Neural cell (in vitro differentiated cells): ENCODE data around the gene WIZ. TPM values are rescaled to one million over a fixed set of nuclear protein-coding genes. Genes with fewer than 3 reads are reported as not detected.

ENCODE experiments used
- H2AFZ ChIP-seq: fragments of 200-600, 300-800 bp; sonication (generic), shearing (Covaris generic); 2 replicates; pipeline ENCODE4 v1.6.0; 2014; ENCODE audit warnings: low read depth, mild to moderate bottlenecking, antibody characterized with exemption, low read length, moderate library complexity
- H3F3A ChIP-seq: fragments of 200-600 bp; shearing (Covaris generic); 2 replicates; pipeline ENCODE4 v1.6.1; 2016; ENCODE audit warnings: mild to moderate bottlenecking, moderate library complexity, mixed read lengths, antibody characterized with exemption, low read length; ENCODE audit not compliant: insufficient read depth, poor library complexity, severe bottlenecking
- H3K27ac ChIP-seq: fragments of 200-600, 300-800 bp; sonication (generic), shearing (Covaris generic); 2 replicates; pipeline ENCODE4 v1.5.1; 2014; ENCODE audit warnings: mild to moderate bottlenecking, low read length, moderate library complexity
- H3K27me3 ChIP-seq: fragments of 300-800, 200-600 bp; sonication (generic), shearing (Covaris generic); 2 replicates; pipeline ENCODE4 v1.6.0; 2014; ENCODE audit warnings: mild to moderate bottlenecking, low read depth, low read length, moderate library complexity; ENCODE audit not compliant: insufficient read depth
- H3K36me3 ChIP-seq: fragments of 300-800, 200-600 bp; sonication (generic), shearing (Covaris generic); 2 replicates; pipeline ENCODE4 v1.5.1; 2014; ENCODE audit warnings: mild to moderate bottlenecking, antibody characterized with exemption, low read length, moderate library complexity; ENCODE audit not compliant: insufficient read depth
- H3K4me2 ChIP-seq: fragments of 300-800, 200-600 bp; sonication (generic), shearing (Covaris generic); 2 replicates; pipeline ENCODE4 v1.6.0; 2014; ENCODE audit warnings: mild to moderate bottlenecking, low read length
- H3K4me3 ChIP-seq: fragments of 300-800, 200-600 bp; sonication (generic), shearing (Covaris generic); 2 replicates; pipeline ENCODE4 v1.5.1; 2014; ENCODE audit warnings: mild to moderate bottlenecking, low read length, moderate library complexity
- H3K79me2 ChIP-seq: fragments of 200-600 bp; shearing (Covaris generic); replicated peaks from 2 replicates; pipeline ENCODE4 v1.6.0; 2014; ENCODE audit warnings: mild to moderate bottlenecking, low read length, moderate library complexity; ENCODE audit not compliant: insufficient read depth
- H3K9ac ChIP-seq: fragments of 300-800, 200-600 bp; sonication (generic), shearing (Covaris generic); 2 replicates; pipeline ENCODE4 v1.6.1; 2016; ENCODE audit warnings: mild to moderate bottlenecking, low read length, mixed read lengths
- H3K9me2 ChIP-seq: fragments of 200-600 bp; shearing (Covaris generic); 2 replicates; pipeline ENCODE4 v1.6.1; 2016; ENCODE audit warnings: mild to moderate bottlenecking, low read length, mixed read lengths; ENCODE audit not compliant: insufficient read depth
- H3K9me3 ChIP-seq: fragments of 200-600, 300-800 bp; sonication (generic), shearing (Covaris generic); 2 replicates; pipeline ENCODE4 v1.6.1; 2016; ENCODE audit warnings: mild to moderate bottlenecking, mixed run types, low read length, moderate library complexity, mixed read lengths
- H4K20me1 ChIP-seq: fragments of 200-600 bp; shearing (Covaris generic); 2 replicates; pipeline ENCODE4 v1.6.1; 2016; ENCODE audit warnings: mild to moderate bottlenecking, mixed run types; ENCODE audit not compliant: insufficient read depth
- EP300 ChIP-seq: fragments of 450-650 bp; conservative IDR thresholded peaks from 2 replicates; pipeline ENCODE4 v1.6.1; 2014; ENCODE audit warnings: antibody characterized with exemption, mild to moderate bottlenecking, moderate library complexity; ENCODE audit not compliant: poor library complexity, severe bottlenecking
- EZH2 ChIP-seq: fragments of 200-600, 300-800 bp; shearing (Covaris generic), sonication (generic); IDR thresholded peaks from 2 replicates; pipeline ENCODE4 v1.6.1; 2014; ENCODE audit warnings: antibody characterized with exemption, low read length, borderline replicate concordance, mild to moderate bottlenecking; ENCODE audit not compliant: insufficient read depth, poor library complexity, severe bottlenecking
- MXI1 ChIP-seq: fragments of 450-650 bp; conservative IDR thresholded peaks from 2 replicates; pipeline ENCODE4 v1.6.1; 2014; ENCODE audit warnings: antibody characterized with exemption, mild to moderate bottlenecking; ENCODE audit not compliant: poor library complexity, severe bottlenecking
- POLR2AphosphoS5 ChIP-seq: IDR thresholded peaks from 2 replicates; pipeline ENCODE4 v1.6.1; 2012
- RAD21 ChIP-seq: fragments of 450-650 bp; conservative IDR thresholded peaks from 2 replicates; pipeline ENCODE4 v1.6.1; 2014; ENCODE audit warnings: antibody characterized with exemption, mild to moderate bottlenecking, moderate library complexity
- SMC3 ChIP-seq: fragments of 450-650 bp; conservative IDR thresholded peaks from 2 replicates; pipeline ENCODE4 v1.6.1; 2014; ENCODE audit warnings: antibody characterized with exemption, mild to moderate bottlenecking, moderate library complexity; ENCODE audit not compliant: poor library complexity
- TAF1 ChIP-seq: IDR thresholded peaks from 2 replicates; pipeline ENCODE4 v1.6.1; 2012; ENCODE audit warnings: low read depth
- polyA plus RNA-seq: library from polyadenylated mRNA; depleted of rRNA; stranded (reverse); fragments of >200 nt; gene quantifications from 2 replicates; pipeline ENCODE4 v1.2.3, GENCODE V29; 2014
- TF ChIP-seq, protein P1 (sequence below): IDR thresholded peaks from 2 replicates; pipeline ENCODE4 v1.6.1; 2012; ENCODE audit warnings: borderline replicate concordance
- TF ChIP-seq, protein P2 (sequence below): fragments of 450-650 bp; IDR thresholded peaks from 2 replicates; pipeline ENCODE4 v1.5.1; 2014; ENCODE audit warnings: antibody characterized with exemption, mild to moderate bottlenecking, moderate library complexity; ENCODE audit not compliant: poor library complexity, severe bottlenecking

The WIZ gene
- polyA plus RNA-seq, 1 donor from 2014 or later = 13.0 TPM

DNA sequence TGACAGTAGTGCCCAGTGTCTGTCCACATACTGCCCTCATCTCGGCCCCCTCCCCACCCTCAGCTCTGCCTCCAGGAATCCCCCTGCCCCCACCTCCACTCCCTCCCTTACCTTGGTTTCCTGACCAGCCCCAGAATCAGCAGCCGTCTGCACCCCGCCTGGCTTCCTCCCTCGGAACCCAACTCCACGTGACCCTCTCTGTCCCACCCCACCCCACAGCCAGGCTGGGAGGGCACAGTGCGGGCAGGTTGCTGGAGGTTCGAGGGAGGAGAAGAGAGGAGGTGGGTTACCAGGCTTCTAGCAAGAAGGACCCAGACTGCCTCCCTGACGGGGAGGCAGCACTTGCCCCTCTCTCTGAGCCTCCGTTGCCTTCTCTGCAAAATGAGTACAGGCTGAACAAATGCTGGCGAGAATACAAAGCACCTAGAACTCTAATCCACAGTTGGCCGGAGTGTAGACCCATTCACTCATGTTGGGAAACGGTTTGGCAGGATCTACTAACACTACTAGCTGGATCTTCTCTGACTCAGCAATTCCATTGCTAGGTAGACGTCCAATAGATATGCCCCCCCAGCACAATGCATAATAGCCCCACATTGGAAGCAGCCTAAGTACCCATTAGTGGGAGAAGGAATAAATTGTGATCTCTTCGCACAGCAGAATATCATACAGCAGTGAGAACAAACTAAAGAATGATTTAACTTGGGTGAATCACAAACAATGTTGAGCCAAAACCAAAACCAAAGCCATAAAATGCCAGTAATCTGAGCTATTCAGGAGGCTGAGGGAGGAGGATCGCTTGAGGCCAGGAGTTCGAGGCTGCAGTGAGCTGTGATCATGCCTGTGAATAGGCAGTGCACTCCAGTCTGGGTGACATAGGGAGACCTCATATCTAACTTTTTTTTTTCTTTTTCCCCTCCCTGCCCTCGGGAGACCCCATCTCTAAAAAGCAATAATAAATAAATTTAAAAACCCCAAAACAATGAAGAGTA is 14.9 kb upstream of the WIZ start, which contains the start of gene RASAL3:
Gene RASAL3, minus strand, starts transcription at position 151 of the 992 bp plus-strand sequence. CDS start 186 bp downstream, outside the sequence.
- Histone ChIP-seq H3K4me3 (no peak within 1 kb of the TSS), H2AFZ (no peak within 1 kb of the TSS), H3K9me2 (no peaks in the 10 kb centered on the region), H3K27ac (no peak within 1 kb of the TSS), H3K27me3 (peaks cover 48% of the 10 kb centered on the region), H3K4me2 (no peak within 1 kb of the TSS), H3K9me3 (no peaks in the 10 kb centered on the region), H3F3A (no peaks in the 10 kb centered on the region), H3K9ac (no peak within 1 kb of the TSS), H3K79me2 (no peaks in the 10 kb centered on the region), H4K20me1 (no peaks in the 10 kb centered on the region), H3K36me3 (no peaks in the 10 kb centered on the region)
- TF ChIP-seq SMC3 (no peak), RAD21 (no peak), POLR2AphosphoS5 (no peak), EP300 (no peak), TAF1 (no peak), MXI1 (no peak), EZH2 (no peak)
- TF ChIP-seq, protein P1, sequence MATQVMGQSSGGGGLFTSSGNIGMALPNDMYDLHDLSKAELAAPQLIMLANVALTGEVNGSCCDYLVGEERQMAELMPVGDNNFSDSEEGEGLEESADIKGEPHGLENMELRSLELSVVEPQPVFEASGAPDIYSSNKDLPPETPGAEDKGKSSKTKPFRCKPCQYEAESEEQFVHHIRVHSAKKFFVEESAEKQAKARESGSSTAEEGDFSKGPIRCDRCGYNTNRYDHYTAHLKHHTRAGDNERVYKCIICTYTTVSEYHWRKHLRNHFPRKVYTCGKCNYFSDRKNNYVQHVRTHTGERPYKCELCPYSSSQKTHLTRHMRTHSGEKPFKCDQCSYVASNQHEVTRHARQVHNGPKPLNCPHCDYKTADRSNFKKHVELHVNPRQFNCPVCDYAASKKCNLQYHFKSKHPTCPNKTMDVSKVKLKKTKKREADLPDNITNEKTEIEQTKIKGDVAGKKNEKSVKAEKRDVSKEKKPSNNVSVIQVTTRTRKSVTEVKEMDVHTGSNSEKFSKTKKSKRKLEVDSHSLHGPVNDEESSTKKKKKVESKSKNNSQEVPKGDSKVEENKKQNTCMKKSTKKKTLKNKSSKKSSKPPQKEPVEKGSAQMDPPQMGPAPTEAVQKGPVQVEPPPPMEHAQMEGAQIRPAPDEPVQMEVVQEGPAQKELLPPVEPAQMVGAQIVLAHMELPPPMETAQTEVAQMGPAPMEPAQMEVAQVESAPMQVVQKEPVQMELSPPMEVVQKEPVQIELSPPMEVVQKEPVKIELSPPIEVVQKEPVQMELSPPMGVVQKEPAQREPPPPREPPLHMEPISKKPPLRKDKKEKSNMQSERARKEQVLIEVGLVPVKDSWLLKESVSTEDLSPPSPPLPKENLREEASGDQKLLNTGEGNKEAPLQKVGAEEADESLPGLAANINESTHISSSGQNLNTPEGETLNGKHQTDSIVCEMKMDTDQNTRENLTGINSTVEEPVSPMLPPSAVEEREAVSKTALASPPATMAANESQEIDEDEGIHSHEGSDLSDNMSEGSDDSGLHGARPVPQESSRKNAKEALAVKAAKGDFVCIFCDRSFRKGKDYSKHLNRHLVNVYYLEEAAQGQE = no peak
- TF ChIP-seq, protein P2, sequence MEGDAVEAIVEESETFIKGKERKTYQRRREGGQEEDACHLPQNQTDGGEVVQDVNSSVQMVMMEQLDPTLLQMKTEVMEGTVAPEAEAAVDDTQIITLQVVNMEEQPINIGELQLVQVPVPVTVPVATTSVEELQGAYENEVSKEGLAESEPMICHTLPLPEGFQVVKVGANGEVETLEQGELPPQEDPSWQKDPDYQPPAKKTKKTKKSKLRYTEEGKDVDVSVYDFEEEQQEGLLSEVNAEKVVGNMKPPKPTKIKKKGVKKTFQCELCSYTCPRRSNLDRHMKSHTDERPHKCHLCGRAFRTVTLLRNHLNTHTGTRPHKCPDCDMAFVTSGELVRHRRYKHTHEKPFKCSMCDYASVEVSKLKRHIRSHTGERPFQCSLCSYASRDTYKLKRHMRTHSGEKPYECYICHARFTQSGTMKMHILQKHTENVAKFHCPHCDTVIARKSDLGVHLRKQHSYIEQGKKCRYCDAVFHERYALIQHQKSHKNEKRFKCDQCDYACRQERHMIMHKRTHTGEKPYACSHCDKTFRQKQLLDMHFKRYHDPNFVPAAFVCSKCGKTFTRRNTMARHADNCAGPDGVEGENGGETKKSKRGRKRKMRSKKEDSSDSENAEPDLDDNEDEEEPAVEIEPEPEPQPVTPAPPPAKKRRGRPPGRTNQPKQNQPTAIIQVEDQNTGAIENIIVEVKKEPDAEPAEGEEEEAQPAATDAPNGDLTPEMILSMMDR = no peak

DNA sequence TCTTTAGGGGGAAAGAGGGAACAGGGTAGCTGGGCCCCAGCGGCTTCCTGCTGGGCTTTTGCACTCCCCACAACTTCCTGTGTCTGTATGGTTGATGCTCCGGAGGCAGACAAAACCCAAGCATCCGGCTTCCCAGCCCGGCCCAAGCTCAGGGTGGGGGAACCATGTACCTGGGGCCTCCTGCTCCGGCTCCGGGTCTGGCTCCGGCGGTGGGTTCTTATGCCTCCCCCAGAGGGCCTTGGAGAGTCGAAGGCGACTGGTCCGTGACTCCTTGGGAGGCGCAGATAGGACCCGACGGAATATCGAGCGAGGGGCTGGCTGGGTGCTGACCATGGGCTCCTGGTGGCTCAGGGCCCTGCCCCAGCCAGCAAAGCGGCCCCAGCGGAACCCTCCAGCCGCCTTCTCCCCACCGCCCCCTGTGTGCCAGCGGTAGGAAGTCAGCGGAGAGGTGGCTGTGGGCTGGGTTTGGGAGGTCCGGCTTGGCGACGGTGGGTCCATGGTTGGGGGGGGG is 14.2 kb upstream of the WIZ start:
- Histone ChIP-seq H2AFZ (no peak overlapping the region), H3F3A (no peaks in the 10 kb centered on the region), H3K9me2 (no peaks in the 10 kb centered on the region), H3K4me3 (no peak overlapping the region), H3K36me3 (no peaks in the 10 kb centered on the region), H3K9ac (no peak overlapping the region), H3K27ac (no peak overlapping the region), H3K27me3 (peaks cover 42% of the 10 kb centered on the region), H3K4me2 (no peak overlapping the region), H3K79me2 (no peaks in the 10 kb centered on the region), H3K9me3 (no peaks in the 10 kb centered on the region), H4K20me1 (no peaks in the 10 kb centered on the region)
- TF ChIP-seq RAD21 (no peak), EZH2 (no peak), EP300 (no peak), MXI1 (no peak), POLR2AphosphoS5 (no peak), SMC3 (no peak), TAF1 (no peak)
- TF ChIP-seq, protein P2 = no peak
- TF ChIP-seq, protein P1 = no peak
